GM18873 (cell line): ENCODE data around the gene COL16A1.

ENCODE experiments used
- ATAC-seq: cut with Tn5 transposase; IDR thresholded peaks from one replicate; pipeline ENCODE4 v1.9.1; 2021; ENCODE audit warnings: mild to moderate bottlenecking, moderate library complexity, moderate number of reproducible peaks; ENCODE audit not compliant: unreplicated experiment, low FRiP score

COL16A1 gene

DNA sequence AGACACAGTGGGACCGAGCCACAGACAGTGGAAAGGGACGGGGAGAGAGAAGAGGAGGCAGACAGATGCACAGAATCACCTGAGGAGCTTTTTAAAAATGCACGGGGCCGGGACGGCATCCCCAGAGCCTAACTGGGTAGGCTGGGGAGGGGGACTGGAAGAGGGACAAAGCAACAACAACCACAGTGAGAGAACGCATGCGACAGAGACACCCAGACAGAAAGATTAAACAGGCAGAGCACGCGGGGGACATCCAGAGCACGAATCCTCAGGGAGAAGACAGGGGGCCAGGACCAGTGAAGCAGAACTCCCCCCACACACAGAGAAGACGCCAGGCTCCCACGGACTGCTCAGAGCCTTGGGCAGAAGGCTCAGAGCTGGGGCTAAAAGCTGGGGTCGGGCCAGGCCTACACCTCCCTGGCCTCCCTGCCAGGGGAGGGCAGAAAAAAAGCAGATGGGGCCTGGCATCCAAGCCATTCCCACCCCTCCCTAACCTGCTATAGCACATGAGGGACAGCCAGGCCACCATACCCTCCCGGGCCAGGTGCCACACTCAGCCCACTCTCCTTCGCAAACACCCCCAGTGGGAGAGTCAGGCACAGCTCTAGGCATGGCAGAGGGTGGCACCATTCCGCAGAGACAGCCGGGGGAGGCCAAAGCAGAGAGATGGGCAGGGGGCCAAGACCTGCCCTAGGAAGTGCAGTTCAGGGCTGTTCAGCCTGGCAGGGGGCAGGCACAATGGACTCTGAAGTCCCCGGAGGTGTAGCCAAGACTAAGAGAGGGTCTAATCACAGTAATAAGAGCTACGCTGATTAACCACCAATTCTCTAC is 29.8 kb upstream of the COL16A1 start:
- no peak for ATAC-seq

- ATAC-seq = no peak
Measured at GRCh38 chr1:31732751-31733289, 29.0 kb upstream of the COL16A1 start.

GRCh38 chr1:31732343-31732742 is 28.5 kb upstream of the COL16A1 start:
- ATAC-seq = no peak

GRCh38 chr1:31731049-31731565 is 27.3 kb upstream of the COL16A1 start:
- no peak for ATAC-seq

DNA sequence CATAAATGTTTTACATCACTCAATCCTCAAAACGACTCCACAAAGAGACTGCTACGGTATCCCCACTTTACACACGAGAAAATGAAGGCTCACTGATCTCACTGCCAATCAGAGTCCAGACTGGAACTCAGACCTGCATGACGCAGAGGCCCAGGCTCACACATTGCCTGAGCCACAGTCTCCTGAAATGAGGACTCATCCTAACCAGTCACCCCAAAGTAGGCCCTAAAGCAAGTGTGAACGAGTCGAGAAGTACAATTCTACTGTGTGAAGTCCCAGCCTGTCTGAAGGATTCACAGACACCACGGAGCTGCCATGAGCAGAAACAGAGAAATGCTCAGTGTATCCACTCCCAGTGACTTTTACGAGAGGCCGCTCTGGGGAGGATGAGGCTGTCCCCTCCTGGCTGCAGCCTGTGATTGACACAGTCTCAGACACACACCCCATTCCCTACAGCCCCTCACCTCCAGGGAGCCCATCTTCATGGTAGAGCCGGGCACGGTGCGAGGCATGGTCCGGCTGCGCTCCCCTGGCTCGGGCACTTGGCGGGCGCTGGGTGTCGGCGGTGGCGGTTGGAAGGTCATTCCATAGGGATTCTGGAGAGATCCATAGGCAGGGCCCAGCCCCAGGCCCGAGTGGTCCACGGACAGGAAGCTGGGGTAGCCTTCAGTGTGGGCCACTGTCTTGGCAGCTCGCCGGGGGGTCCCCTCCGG is 26.7 kb upstream of the COL16A1 start:
- no peak for ATAC-seq

- no peak for ATAC-seq
Measured at GRCh38 chr1:31727849-31728248, 24.0 kb upstream of the COL16A1 start.

DNA sequence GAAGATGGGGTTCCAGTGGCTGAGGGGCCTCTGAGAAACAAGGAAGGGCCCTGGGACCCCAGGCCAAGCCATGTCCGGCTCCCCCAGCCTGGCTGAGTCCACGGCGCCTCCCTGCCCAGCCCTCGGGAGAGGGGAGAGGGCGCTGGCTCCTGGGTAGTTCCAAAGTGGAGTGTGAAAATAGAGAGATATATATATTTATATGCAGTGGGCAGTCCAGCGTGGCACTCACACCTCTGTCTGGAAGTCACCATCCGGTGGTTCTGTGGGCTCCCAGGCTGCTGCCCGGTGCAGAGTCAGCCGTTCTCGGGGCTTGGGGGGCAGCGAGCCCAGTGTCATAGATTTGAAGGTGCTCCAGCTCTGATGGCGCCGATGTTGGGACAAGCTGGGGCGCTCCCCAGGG is 23.4 kb upstream of the COL16A1 start:
- no peak for ATAC-seq

DNA sequence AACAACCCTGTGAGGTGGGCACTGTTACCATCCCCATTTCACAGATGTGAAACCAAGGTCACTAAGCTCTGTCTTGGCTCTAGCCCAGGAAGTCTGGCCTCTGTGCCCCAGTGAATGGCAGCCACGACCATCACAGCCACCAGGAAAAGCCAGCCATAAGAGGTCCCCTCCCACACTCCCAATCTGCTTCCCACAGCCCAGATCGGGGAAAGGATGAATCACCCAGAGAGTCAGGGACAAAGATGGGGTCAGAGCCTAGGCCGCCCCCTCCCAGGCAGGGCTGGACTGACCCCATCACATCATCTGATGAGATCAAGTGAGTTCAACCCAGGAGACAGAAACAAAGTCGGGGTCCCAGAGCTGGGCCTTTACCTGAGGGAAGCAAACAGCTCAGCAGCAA is 22.9 kb upstream of the COL16A1 start:
- no peak for ATAC-seq

DNA sequence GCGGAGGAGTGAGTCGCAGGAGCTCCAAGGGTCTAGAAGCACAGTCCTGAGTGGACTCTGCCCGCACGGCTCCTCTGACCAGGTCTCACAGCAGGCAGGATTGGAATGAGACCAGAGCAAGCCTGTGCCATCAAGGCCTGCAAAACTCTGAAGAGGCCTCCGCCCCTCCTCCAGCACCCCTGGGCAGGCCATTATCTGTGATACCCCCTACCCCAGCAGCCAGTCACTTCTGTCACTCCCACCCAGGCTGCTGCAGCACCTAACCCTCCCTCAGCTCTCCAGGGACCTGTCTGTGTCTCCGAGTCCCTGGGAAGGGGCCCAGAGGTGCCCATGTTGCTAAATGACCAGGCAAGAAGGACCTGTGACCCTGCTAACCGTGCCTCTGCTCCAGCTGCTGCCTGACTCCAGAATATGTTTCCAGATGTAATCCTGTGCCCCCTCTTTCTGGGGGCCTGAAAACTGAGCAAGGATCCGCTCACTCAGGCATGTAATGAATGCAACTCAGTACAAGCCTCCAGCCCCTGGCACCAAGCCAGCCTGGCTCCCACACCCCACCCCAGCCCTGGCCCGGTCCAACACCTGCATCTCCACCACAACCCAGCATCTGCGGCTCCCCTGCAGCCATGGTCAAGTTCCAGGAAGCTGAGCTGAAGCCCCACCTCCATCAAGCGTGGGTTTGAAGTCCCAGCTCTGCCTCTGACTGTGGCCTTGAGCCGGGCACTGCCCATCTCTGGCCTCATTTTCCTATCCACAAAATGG is 22.1 kb upstream of the COL16A1 start:
- ATAC-seq = no peak

GRCh38 chr1:31725134-31725533 is 21.3 kb upstream of the COL16A1 start:
- no peak for ATAC-seq

DNA sequence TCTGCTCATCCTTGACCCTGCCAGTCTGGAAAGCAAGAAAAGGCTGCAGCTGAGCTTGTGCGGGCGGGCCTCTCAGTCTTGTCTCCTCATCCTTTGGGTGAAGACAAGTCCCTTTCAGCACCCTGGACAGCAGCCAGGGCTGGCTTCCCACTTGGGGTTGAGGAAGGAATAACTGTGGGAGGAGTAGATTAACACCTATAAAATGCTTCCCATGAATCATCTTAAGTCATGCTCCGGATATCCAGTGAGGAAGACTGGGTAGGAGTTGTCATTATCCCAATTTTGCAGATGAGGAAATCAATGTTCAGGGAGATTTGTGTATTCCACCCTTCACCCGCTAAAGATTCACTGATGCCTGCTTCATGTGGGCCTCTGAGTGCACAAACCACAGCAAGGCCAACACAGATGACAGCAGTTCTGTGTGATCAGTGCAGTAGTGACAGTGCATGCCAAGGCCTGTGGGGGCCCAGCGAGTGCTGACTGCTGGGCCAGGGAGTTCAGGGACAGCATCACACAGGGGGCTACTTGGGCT is 20.1 kb upstream of the COL16A1 start:
- ATAC-seq = no peak

DNA sequence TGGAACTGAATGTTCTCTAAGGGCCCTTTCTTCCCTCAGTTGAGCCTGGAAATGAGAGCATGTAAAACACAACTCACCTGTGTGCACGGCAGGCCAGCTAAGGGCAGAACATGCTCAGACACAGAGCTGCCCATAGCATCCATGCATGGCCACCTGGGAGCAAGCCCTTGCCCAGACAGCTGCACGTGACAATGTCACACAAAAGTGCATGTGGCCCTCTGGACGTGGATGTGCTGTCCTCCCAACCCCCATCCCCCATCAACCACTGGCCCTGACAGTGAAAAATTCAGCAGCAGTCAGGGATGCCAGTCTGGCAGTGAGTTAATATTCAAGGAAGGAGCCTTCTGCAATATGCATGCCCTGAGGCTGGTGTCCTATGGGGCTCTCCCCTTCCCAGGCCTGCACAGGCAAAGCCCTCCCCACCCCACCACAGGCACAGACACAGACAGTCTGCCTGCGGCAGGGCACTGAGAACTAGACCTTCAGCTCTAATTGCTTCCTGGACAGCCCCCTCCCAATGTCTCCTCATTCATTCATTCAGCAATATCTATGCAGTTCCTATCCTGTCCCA is 14.6 kb upstream of the COL16A1 start:
- ATAC-seq = no peak

- no peak for ATAC-seq
Measured at GRCh38 chr1:31717341-31717740, 13.5 kb upstream of the COL16A1 start.

- ATAC-seq = no peak
Measured at GRCh38 chr1:31715873-31716220, 12.0 kb upstream of the COL16A1 start.

DNA sequence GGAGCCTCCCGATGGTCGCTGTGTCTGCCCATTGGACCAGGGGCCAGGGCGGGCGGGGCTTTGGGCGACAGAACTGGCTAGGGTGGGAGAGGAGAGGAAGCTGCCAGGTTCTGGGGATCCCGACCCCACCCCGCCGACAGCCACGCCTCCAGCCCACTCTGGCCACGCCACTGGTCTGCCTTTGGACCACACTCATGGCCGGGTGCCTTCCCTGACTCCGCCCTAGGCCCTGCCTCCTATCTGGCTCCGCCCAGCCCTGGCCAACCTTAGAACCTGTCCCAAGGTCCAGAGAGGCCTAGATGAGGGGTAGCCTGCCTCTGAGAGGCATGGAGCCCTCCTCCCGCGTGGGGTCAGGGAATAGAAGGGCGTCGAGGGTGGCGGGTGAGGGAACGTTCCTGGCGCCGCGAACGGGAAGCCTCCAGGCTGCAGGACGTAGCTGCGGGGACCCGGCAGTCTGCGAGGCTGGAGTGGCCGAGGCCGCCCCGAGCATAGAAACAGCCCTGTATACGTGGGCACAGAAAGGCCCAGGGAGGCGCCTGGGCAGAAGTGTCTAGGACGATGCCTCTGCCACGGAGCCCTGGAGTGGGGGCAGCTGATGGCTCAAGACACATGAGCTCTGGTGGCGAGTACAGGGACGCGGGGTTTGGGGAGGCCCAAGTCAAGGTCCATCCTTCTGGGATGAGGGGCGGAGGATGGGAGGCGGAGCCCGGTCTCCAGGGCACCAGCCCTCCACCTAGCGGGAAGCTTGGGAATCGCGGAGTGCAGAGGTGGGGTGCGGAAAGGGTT is 11.5 kb upstream of the COL16A1 start:
- no peak for ATAC-seq

GRCh38 chr1:31714442-31715086 is 10.7 kb upstream of the COL16A1 start:
- ATAC-seq = no peak

- ATAC-seq = no peak
Measured at GRCh38 chr1:31712630-31713029, 8.8 kb upstream of the COL16A1 start.

DNA sequence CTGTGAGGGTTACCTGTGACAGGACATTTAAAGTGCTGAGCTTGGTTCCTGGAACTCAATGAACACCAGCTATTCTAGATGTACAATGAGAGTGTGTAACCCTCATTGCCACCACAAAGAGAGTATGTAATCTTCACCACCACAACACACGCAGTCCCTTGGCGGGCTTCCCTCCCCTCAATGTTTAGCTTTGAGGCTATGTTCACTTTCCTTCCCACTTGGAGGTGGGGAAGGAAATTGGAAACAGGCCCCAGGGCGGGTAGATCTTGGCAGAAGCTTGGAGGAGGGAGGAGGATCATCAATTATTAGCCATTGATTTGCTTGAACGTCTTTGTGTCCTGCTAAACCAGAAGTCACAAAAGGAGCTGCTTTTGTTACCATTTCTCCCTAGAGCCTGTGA is 8.3 kb upstream of the COL16A1 start:
- no peak for ATAC-seq

- ATAC-seq = no peak
Measured at GRCh38 chr1:31708324-31708723, 4.5 kb upstream of the COL16A1 start.
